ENCODE measurements around the gene LRRTM3. TPM values are rescaled to one million over a fixed set of nuclear protein-coding genes. Genes with fewer than 3 reads are reported as not detected.

The LRRTM3 gene
- total RNA-seq, 1 experiment from 2014 or later, result 0.96 TPM

GRCh38 chr10:66880292-66880691 is 45.5 kb upstream of the LRRTM3 start:
- H3K4me1 ChIP-seq (ENCODE audit: insufficient read depth, low read length), result no peaks in the 10 kb centered on the region
- no peaks in the 10 kb centered on the region for H4K20me1 ChIP-seq (ENCODE audit: control insufficient read depth, insufficient read depth, insufficient read length)
- no peak overlapping the region for H2BK20ac ChIP-seq (ENCODE audit: low read depth, low read length, poor library complexity, severe bottlenecking)
- H3T11ph ChIP-seq (ENCODE audit: low read length), result no peak overlapping the region
- no peak overlapping the region for H4K91ac ChIP-seq (ENCODE audit: insufficient read length, low read depth, low read length)
- Mint-ChIP-seq H3K4me1 (peaks cover 0 to 6% of the 10 kb centered on the region in 2 experiments; a peak in 2 of 4 replicates), H3K27me3 (ENCODE audit: low read depth) (no peaks in the 10 kb centered on the region), H3K27ac (no peak overlapping the region), H3K4me3 (no peak overlapping the region), H3K9me3 (no peaks in the 10 kb centered on the region; a peak in 1 of 5 replicates), H3K36me3 (ENCODE audit: insufficient read depth in 1 of 3, low read depth in 3 of 3) (peaks cover 0 to 1% (median 0%) of the 10 kb centered on the region in 3 experiments; a peak in 2 of 7 replicates)
- no peaks in the 10 kb centered on the region for H3K27me3 ChIP-seq (ENCODE audit: insufficient read depth, low read length)
- H3K23me2 ChIP-seq (ENCODE audit: insufficient read length, low read depth, low read length, poor library complexity, severe bottlenecking), result no peaks in the 10 kb centered on the region
- WGBS (ENCODE audit: extremely low coverage, insufficient read length, low lambda C conversion rate), result no CpG with 5 or more reads among the region's 1 CpG
- H3K23ac ChIP-seq (ENCODE audit: insufficient read length, low read depth, low read length), result no peak overlapping the region
- no peak overlapping the region for H2AK5ac ChIP-seq (ENCODE audit: insufficient read length, low read length)
- H2AFZ ChIP-seq (ENCODE audit: low read length), result no peak overlapping the region
- no peak overlapping the region for H4K8ac ChIP-seq (replicated peaks; ENCODE audit: insufficient read length, low read depth, low read length)
- no peak overlapping the region for H3K14ac ChIP-seq (ENCODE audit: insufficient read depth, low read length)
- TF ChIP-seq, protein P1, sequence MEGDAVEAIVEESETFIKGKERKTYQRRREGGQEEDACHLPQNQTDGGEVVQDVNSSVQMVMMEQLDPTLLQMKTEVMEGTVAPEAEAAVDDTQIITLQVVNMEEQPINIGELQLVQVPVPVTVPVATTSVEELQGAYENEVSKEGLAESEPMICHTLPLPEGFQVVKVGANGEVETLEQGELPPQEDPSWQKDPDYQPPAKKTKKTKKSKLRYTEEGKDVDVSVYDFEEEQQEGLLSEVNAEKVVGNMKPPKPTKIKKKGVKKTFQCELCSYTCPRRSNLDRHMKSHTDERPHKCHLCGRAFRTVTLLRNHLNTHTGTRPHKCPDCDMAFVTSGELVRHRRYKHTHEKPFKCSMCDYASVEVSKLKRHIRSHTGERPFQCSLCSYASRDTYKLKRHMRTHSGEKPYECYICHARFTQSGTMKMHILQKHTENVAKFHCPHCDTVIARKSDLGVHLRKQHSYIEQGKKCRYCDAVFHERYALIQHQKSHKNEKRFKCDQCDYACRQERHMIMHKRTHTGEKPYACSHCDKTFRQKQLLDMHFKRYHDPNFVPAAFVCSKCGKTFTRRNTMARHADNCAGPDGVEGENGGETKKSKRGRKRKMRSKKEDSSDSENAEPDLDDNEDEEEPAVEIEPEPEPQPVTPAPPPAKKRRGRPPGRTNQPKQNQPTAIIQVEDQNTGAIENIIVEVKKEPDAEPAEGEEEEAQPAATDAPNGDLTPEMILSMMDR (conservative IDR thresholded peaks at IDR 0.05), result no peak
- H3K9me3 ChIP-seq (ENCODE audit: control insufficient read depth, low read depth, low read length), result no peaks in the 10 kb centered on the region
- no peak overlapping the region for H3K4ac ChIP-seq (ENCODE audit: low read depth, low read length)
- H2BK5ac ChIP-seq (ENCODE audit: insufficient read length, low read length), result no peak overlapping the region
- no peak overlapping the region for H3K9ac ChIP-seq (ENCODE audit: extremely low read depth, insufficient read length, low read length)
- no peak overlapping the region for H3K56ac ChIP-seq (ENCODE audit: insufficient read length, low read depth, low read length)
- no peak for DNase-seq
- H2BK12ac ChIP-seq (ENCODE audit: insufficient read length, low read depth, low read length), result no peak overlapping the region
- H3K4me2 ChIP-seq (ENCODE audit: insufficient read depth, insufficient read length, low read length), result no peak overlapping the region
- H4K5ac ChIP-seq (ENCODE audit: insufficient read length, low read depth, low read length), result no peak overlapping the region
- H3K18ac ChIP-seq (ENCODE audit: insufficient read length, low read depth, low read length), result no peak overlapping the region
- no peaks in the 10 kb centered on the region for H3K79me2 ChIP-seq (ENCODE audit: insufficient read depth, low read length)
- no peak overlapping the region for H2BK120ac ChIP-seq (ENCODE audit: low read depth, low read length, poor library complexity, severe bottlenecking)
- H2BK15ac ChIP-seq (ENCODE audit: low read depth, low read length), result no peak overlapping the region
- no peaks in the 10 kb centered on the region for H3K79me1 ChIP-seq (ENCODE audit: insufficient read depth, low read depth, low read length, poor library complexity, severe bottlenecking)
- no peak overlapping the region for H3K27ac ChIP-seq (ENCODE audit: insufficient read length, low read depth, low read length)
